A549 (cell line): ENCODE results near the gene RAPGEF3. TPM values are rescaled to one million over a fixed set of nuclear protein-coding genes. Genes with fewer than 3 reads are reported as not detected.

Experiments used
- ATAC-seq, 2 experiments: fragments of 200-7000 bp in 1 of 2; fragments of >200 bp in 1 of 2; cut with Nextera tagmentation in 1 of 2; cut with Tn5 transposase in 1 of 2; 3 replicates each; pipeline versions ENCODE4 v1.8.0 to v1.9.1; 2018 to 2020; ENCODE audit warnings: mild to moderate bottlenecking in 1 of 2, moderate library complexity in 1 of 2
- CTCF ChIA-PET: fragments of 300-600 bp; sonication (Branson Sonifier 250); formaldehyde crosslinking; extraction: SDS; loops from one replicate; lab custom pipeline; 2021; ENCODE audit warnings: antibody characterized with exemption, inconsistent platforms; lab: Yijun Ruan, JAX
- POLR2A ChIA-PET: fragments of 350-600 bp; formaldehyde crosslinking; extraction: SDS; loops from one replicate; lab custom pipeline; 2021; ENCODE audit warnings: antibody characterized with exemption, inconsistent platforms; lab: Yijun Ruan, JAX
- DNase-seq, 2 experiments: peaks; one replicate each; pipeline versions ENCODE4 v3.0.0 to v3.0.0-alpha.2; 2011 to 2016; ENCODE audit warnings: low read depth in 1 of 2, low spot score in 1 of 2
- FAIRE-seq: peaks from 2 replicates; lab custom pipeline; 2011; peaks lifted over from hg19 to GRCh38; lab: Jason Lieb, UNC
- H3K27ac ChIP-seq, 2 experiments: fragments of >200 bp; sonication (Bioruptor Twin); formaldehyde crosslinking; 3 replicates each; pipeline ENCODE4 v1.5.1; 2016 to 2017
- H3K4me1 ChIP-seq: fragments of >200 bp; sonication (Bioruptor Twin); formaldehyde crosslinking; 3 replicates; pipeline ENCODE4 v1.6.1; 2016
- H3K4me2 ChIP-seq: fragments of >200 bp; sonication (Bioruptor Twin); formaldehyde crosslinking; 3 replicates; pipeline ENCODE4 v1.6.1; 2016
- H3K4me3 ChIP-seq: fragments of >200 bp; sonication (Bioruptor Twin); formaldehyde crosslinking; 3 replicates; pipeline ENCODE4 v1.5.1; 2016
- H3K9me3 ChIP-seq: fragments of >200 bp; sonication (Bioruptor Twin); formaldehyde crosslinking; 3 replicates; pipeline ENCODE4 v1.6.1; 2016
- BHLHE40 ChIP-seq: IDR thresholded peaks from 2 replicates; pipeline ENCODE4 v1.6.1; 2012; ENCODE audit warnings: low read depth, low read length, inconsistent platforms
- CBX2 ChIP-seq: fragments of 200-600 bp; sonication (generic); IDR thresholded peaks from 2 replicates; pipeline ENCODE4 v1.6.1; 2016; ENCODE audit warnings: low read depth, mild to moderate bottlenecking, borderline replicate concordance
- CEBPB ChIP-seq, 2 experiments: fragments of >200 bp in 1 of 2; sonication (Bioruptor Twin) in 1 of 2; formaldehyde crosslinking in 1 of 2; IDR thresholded peaks; 2 replicates each; pipeline ENCODE4 v1.6.1; 2012 to 2016
- CHD4 ChIP-seq: fragments of 200-600 bp; sonication (generic); IDR thresholded peaks from 2 replicates; pipeline ENCODE4 v1.6.1; 2016; ENCODE audit warnings: antibody characterized with exemption, mild to moderate bottlenecking, borderline replicate concordance
- EHMT2 ChIP-seq: fragments of 200-600 bp; sonication (generic); IDR thresholded peaks from 2 replicates; pipeline ENCODE4 v1.6.1; 2016; ENCODE audit warnings: antibody characterized with exemption, low read depth, mild to moderate bottlenecking, moderate library complexity
- ELK1 ChIP-seq: fragments of 150-350 bp; IDR thresholded peaks from 2 replicates; pipeline ENCODE4 v1.6.1; 2014; ENCODE audit warnings: low read depth, mild to moderate bottlenecking, low read length
- FOSB ChIP-seq: fragments of 250-450 bp; sonication (Bioruptor Pico); IDR thresholded peaks from 2 replicates; pipeline ENCODE4 v1.5.0; 2020; ENCODE audit warnings: mild to moderate bottlenecking, moderate library complexity
- FOSL2 ChIP-seq, 2 experiments: fragments of 450-650 bp in 1 of 2; fragments of >200 bp in 1 of 2; sonication (Bioruptor Twin) in 1 of 2; formaldehyde crosslinking; IDR thresholded peaks; 2 replicates each; pipeline versions ENCODE4 v1.5.0 to v1.6.1; 2016 to 2020; ENCODE audit warnings: mild to moderate bottlenecking in 1 of 2, moderate library complexity in 1 of 2
- HES2 ChIP-seq: fragments of >200 bp; sonication (Bioruptor Twin); formaldehyde crosslinking; IDR thresholded peaks from 2 replicates; pipeline ENCODE4 v1.6.1; 2016
- HOXB5 ChIP-seq: fragments of 250-450 bp; sonication (Bioruptor Pico); IDR thresholded peaks from 2 replicates; pipeline ENCODE4 v1.5.0; 2020; ENCODE audit warnings: mild to moderate bottlenecking, moderate library complexity
- JUN ChIP-seq, 2 experiments: fragments of >200 bp; sonication (Bioruptor Twin); formaldehyde crosslinking; IDR thresholded peaks; 2 replicates in 1 of 2; 3 replicates in 1 of 2; pipeline ENCODE4 v1.6.1; 2016 to 2017
- MAX ChIP-seq: IDR thresholded peaks from 2 replicates; pipeline ENCODE4 v1.6.1; 2012
- MYC ChIP-seq: IDR thresholded peaks from 2 replicates; pipeline ENCODE4 v1.6.1; 2012; ENCODE audit warnings: mild to moderate bottlenecking, inconsistent platforms, low read length, improper control_type of control experiment, borderline replicate concordance
- POLR2A ChIP-seq: IDR thresholded peaks from 2 replicates; pipeline ENCODE4 v1.6.1; 2012; ENCODE audit warnings: mild to moderate bottlenecking, low read length
- POLR2AphosphoS2 ChIP-seq: conservative IDR thresholded peaks from 2 replicates; pipeline ENCODE4 v1.6.1; 2012; ENCODE audit warnings: low read length, improper control_type of control experiment, inconsistent platforms
- RAD21 ChIP-seq, 2 experiments: fragments of >200 bp in 1 of 2; sonication (Bioruptor Twin) in 1 of 2; formaldehyde crosslinking in 1 of 2; IDR thresholded peaks in 1 of 2; conservative IDR thresholded peaks in 1 of 2; 2 replicates in 1 of 2; 3 replicates in 1 of 2; pipeline ENCODE4 v1.6.1; 2012 to 2018; ENCODE audit warnings: inconsistent platforms in 1 of 2
- RARB ChIP-seq: fragments of 250-450 bp; sonication (Bioruptor Pico); IDR thresholded peaks from 2 replicates; pipeline ENCODE4 v1.8.0; 2021; ENCODE audit warnings: mild to moderate bottlenecking, moderate library complexity
- RCOR1 ChIP-seq: fragments of 150-350 bp; IDR thresholded peaks from 2 replicates; pipeline ENCODE4 v1.6.1; 2014; ENCODE audit warnings: antibody characterized with exemption, low read length, low read depth
- SREBF2 ChIP-seq: fragments of 450-650 bp; IDR thresholded peaks from 2 replicates; pipeline ENCODE4 v1.6.1; 2014; ENCODE audit warnings: mild to moderate bottlenecking, moderate library complexity
- TFCP2L1 ChIP-seq: fragments of 250-450 bp; sonication (Bioruptor Pico); IDR thresholded peaks from 2 replicates; pipeline ENCODE4 v1.5.0; 2021; ENCODE audit warnings: mild to moderate bottlenecking
- USF2 ChIP-seq: fragments of 450-650 bp; IDR thresholded peaks from 2 replicates; pipeline ENCODE4 v1.6.1; 2014; ENCODE audit warnings: antibody characterized with exemption
- ZFP36 ChIP-seq: fragments of 450-650 bp; IDR thresholded peaks from 2 replicates; pipeline ENCODE4 v1.6.1; 2014; ENCODE audit warnings: borderline replicate concordance; ENCODE audit not compliant: partially characterized antibody
- ZNF302 ChIP-seq: fragments of 250-450 bp; sonication (Bioruptor Pico); IDR thresholded peaks from 2 replicates; pipeline ENCODE4 v1.9.0; 2021; ENCODE audit warnings: inconsistent platforms, mild to moderate bottlenecking, moderate library complexity
- WGBS: methylation state at CpG from one replicate; pipeline ENCODE4 v1.1.6; 2017; ENCODE audit errors: missing lambda C conversion rate; 5-methylcytosine and 5-hydroxymethylcytosine counted together
- polyA plus RNA-seq, 4 experiments: library from polyadenylated mRNA; depleted of rRNA in 3 of 4; stranded (reverse); fragments of >200 nt; fragmentation: RNase III in 1 of 4; extraction: RNeasy Plus Mini Kit Qiagen cat#74134 plus additional on column Dnase treatment in 1 of 4; gene quantifications; 2 replicates in 3 of 4; 3 replicates in 1 of 4; pipeline ENCODE4 v1.2.3, GENCODE V29; 2011 to 2017

Gene RAPGEF3
- polyA plus RNA-seq, 2 of the 4 experiments (the other 2 are of a cell fraction): 0.70 to 0.89 TPM

GRCh38 chr12:47801904-47802246 lies 43.2 kb upstream of the RAPGEF3 start (continued):
- no peak for TF ChIP-seq TFCP2L1
- TF ChIP-seq HOXB5 (CRISPR knock-in tag): no peak
- TF ChIP-seq FOSB (CRISPR knock-in tag): no peak
- TF ChIP-seq RARB (CRISPR knock-in tag): no peak

- Histone ChIP-seq H3K4me3 (no peak overlapping the region), H3K27ac (no peak overlapping the region), H3K4me2 (no peak overlapping the region), H3K4me1 (peaks cover 12% of the 10 kb centered on the region; the same call in 2 of the 3 replicates), H3K9me3 (no peaks in the 10 kb centered on the region)
- 81% methylated on average over 7 of the region's 7 CpGs for WGBS
- ChIA-PET CTCF (interaction anchor here (0.9 to 59.0 kb wide), 13 partner anchors 9 to 86 kb away, joined by 3 to 1532 read pairs (median 4); no protein-coding TSS in a partner anchor), POLR2A (interaction anchor here (1.0 kb wide), 2 partner anchors 14 to 34 kb away, joined by 3 read pairs; no protein-coding TSS in a partner anchor)
- TF ChIP-seq POLR2A (no peak), SREBF2 (no peak), TFCP2L1 (no peak), POLR2AphosphoS2 (no peak), MYC (no peak), BHLHE40 (no peak), EHMT2 (no peak), ELK1 (no peak), RAD21 (conservative IDR thresholded peaks at IDR 0.05 in 1 of 2, IDR thresholded peaks at IDR 0.05 in 1 of 2) (no peak), ZNF302 (CRISPR knock-in tag) (no peak), MAX (no peak), HES2 (no peak), CEBPB (IDR thresholded peaks at IDR 0.05) (no peak), JUN (IDR thresholded peaks at IDR 0.05) (no peak), FOSL2 (IDR thresholded peaks at IDR 0.05) (no peak), FOSL2 (CRISPR knock-in tag; IDR thresholded peaks at IDR 0.05) (no peak), USF2 (no peak), CHD4 (no peak), CBX2 (no peak)
- peak in 1 of 2 experiments; percentile 45; a peak in 4 of 6 replicates for ATAC-seq
- no peak for DNase-seq
- FAIRE-seq: no peak
Measured at GRCh38 chr12:47801170-47801903, 42.7 kb upstream of the RAPGEF3 start.

GRCh38 chr12:47800582-47800981 lies 41.9 kb upstream of the RAPGEF3 start:
- ChIA-PET POLR2A (no interaction called here), CTCF (interaction anchor here (1.1 to 59.0 kb wide), 8 partner anchors 11 to 85 kb away, joined by 3 to 1532 read pairs (median 8); no protein-coding TSS in a partner anchor)
- WGBS: 82% methylated on average over 7 of the region's 7 CpGs
- no peak for ATAC-seq
- peaks cover 12% of the 10 kb centered on the region; the same call in 2 of the 3 replicates for H3K4me1 ChIP-seq
- no peak overlapping the region for H3K27ac ChIP-seq
- FAIRE-seq: no peak
- DNase-seq: no peak
- H3K4me2 ChIP-seq: no peak overlapping the region
- H3K9me3 ChIP-seq: no peaks in the 10 kb centered on the region
- TF ChIP-seq RCOR1 (no peak), USF2 (no peak), ZFP36 (no peak)
- no peak overlapping the region for H3K4me3 ChIP-seq
